HepG2 (cell line): ENCODE measurements around the gene ASB16. TPM values are rescaled to one million over a fixed set of nuclear protein-coding genes. Genes with fewer than 3 reads are reported as not detected.

Source experiments
- ARNT2 ChIP-seq: sonication (generic); formaldehyde crosslinking; IDR thresholded peaks from 2 replicates; pipeline ENCODE4 v1.8.0; 2022; ENCODE audit warnings: mild to moderate bottlenecking, low read depth, missing genetic modification reagents, moderate library complexity
- IKZF5 ChIP-seq: IDR thresholded peaks from 2 replicates; pipeline ENCODE4 v1.6.1; 2018; ENCODE audit warnings: missing genetic modification reagents, mild to moderate bottlenecking, missing compliant biosample characterization
- NR2F2 ChIP-seq: IDR thresholded peaks from 2 replicates; pipeline ENCODE4 v1.6.1; 2012; ENCODE audit warnings: low read depth, inconsistent platforms, borderline replicate concordance
- PITX1 ChIP-seq: sonication (generic); formaldehyde crosslinking; IDR thresholded peaks from 2 replicates; pipeline ENCODE4 v1.5.1; 2020; ENCODE audit warnings: mild to moderate bottlenecking, missing genetic modification reagents
- RBM22 ChIP-seq: fragments of 200-400 bp; formaldehyde crosslinking; optimal IDR thresholded peaks from 2 replicates; pipeline ENCODE3; 2017; ENCODE audit warnings: mild to moderate bottlenecking, low read length, moderate library complexity
- TEAD2 ChIP-seq: sonication (generic); formaldehyde crosslinking; IDR thresholded peaks from 2 replicates; pipeline ENCODE4 v1.9.0; 2021; ENCODE audit warnings: missing genetic modification reagents
- ZFP37 ChIP-seq: sonication (generic); formaldehyde crosslinking; IDR thresholded peaks from 2 replicates; pipeline ENCODE4 v1.4.0; 2020; ENCODE audit warnings: missing genetic modification reagents, borderline replicate concordance
- ZNF331 ChIP-seq: sonication (generic); formaldehyde crosslinking; IDR thresholded peaks from 2 replicates; pipeline ENCODE4 v1.4.0; 2020; ENCODE audit warnings: missing genetic modification reagents
- ZNF430 ChIP-seq: sonication (generic); formaldehyde crosslinking; IDR thresholded peaks from 2 replicates; pipeline ENCODE4 v1.9.0; 2021; ENCODE audit warnings: mild to moderate bottlenecking, missing genetic modification reagents
- ZNF441 ChIP-seq: sonication (generic); formaldehyde crosslinking; IDR thresholded peaks from 2 replicates; pipeline ENCODE4 v1.7.0; 2021; ENCODE audit warnings: missing genetic modification reagents, borderline replicate concordance
- ZNF451 ChIP-seq: sonication (generic); formaldehyde crosslinking; IDR thresholded peaks from 2 replicates; pipeline ENCODE4 v1.5.0; 2020; ENCODE audit warnings: mild to moderate bottlenecking, missing genetic modification reagents
- ZNF501 ChIP-seq: sonication (generic); formaldehyde crosslinking; IDR thresholded peaks from 2 replicates; pipeline ENCODE4 v1.5.1; 2020; ENCODE audit warnings: mild to moderate bottlenecking, moderate library complexity, missing genetic modification reagents
- ZNF547 ChIP-seq: sonication (generic); formaldehyde crosslinking; IDR thresholded peaks from 2 replicates; pipeline ENCODE4 v1.5.1; 2020; ENCODE audit warnings: mild to moderate bottlenecking, missing genetic modification reagents
- ZNF780A ChIP-seq: sonication (generic); formaldehyde crosslinking; IDR thresholded peaks from 2 replicates; pipeline ENCODE4 v1.8.0; 2022; ENCODE audit warnings: mild to moderate bottlenecking, missing genetic modification reagents, moderate library complexity
- ZNF850 ChIP-seq: sonication (generic); formaldehyde crosslinking; conservative IDR thresholded peaks from 2 replicates; pipeline ENCODE4 v1.9.0; 2021; ENCODE audit warnings: mild to moderate bottlenecking, missing genetic modification reagents
- polyA plus RNA-seq, 8 experiments: library from polyadenylated mRNA; depleted of rRNA in 3 of 8; stranded (reverse) in 7 of 8; unstranded in 1 of 8; fragments of >200 nt; fragmentation: Illumina TruSeq in 4 of 8; extraction: Trizol in 4 of 8; gene quantifications; 2 replicates each; pipeline versions ENCODE4 v1.2.1 to v1.2.3, GENCODE V29; 2011 to 2016; ENCODE audit warnings: low read depth in 4 of 8, missing spikeins in 1 of 8, mixed read lengths in 1 of 8; ENCODE audit not compliant: insufficient read depth in 1 of 8
- total RNA-seq, 5 experiments: library from RNA; depleted of rRNA; stranded (reverse); fragments of >200 nt; fragmentation: Illumina TruSeq; extraction: Trizol; gene quantifications; 2 replicates each; pipeline ENCODE4 v1.2.3, GENCODE V29; 2016; ENCODE audit warnings: low read depth in 1 of 5
- TF ChIP-seq, protein P1 (sequence below): IDR thresholded peaks from 2 replicates; pipeline ENCODE4 v1.6.1; 2016; ENCODE audit warnings: mild to moderate bottlenecking, missing biosample characterization, missing genetic modification reagents
- TF ChIP-seq, protein P2 (sequence below): sonication (generic); formaldehyde crosslinking; conservative IDR thresholded peaks from 2 replicates; pipeline ENCODE4 v1.8.0; 2022; ENCODE audit warnings: low read depth, missing genetic modification reagents
- TF ChIP-seq, protein P3 (sequence below): sonication (generic); formaldehyde crosslinking; IDR thresholded peaks from 2 replicates; pipeline ENCODE4 v1.4.0; 2020; ENCODE audit warnings: missing genetic modification reagents
- TF ChIP-seq, protein P4 (sequence below): sonication (generic); formaldehyde crosslinking; conservative IDR thresholded peaks from 2 replicates; pipeline ENCODE4 v1.8.0; 2022; ENCODE audit warnings: missing genetic modification reagents

ASB16 gene
- total and polyA plus RNA-seq, 2 of the 13 experiments (the other 11 are each of a cell fraction or from before 2014, with no cell fraction given) = 0.07 TPM; not detected in 1

- no peak; the same call in 1 of the 2 replicates for TF ChIP-seq IKZF5 (CRISPR knock-in tag)
- no peak for TF ChIP-seq ZNF441
- no peak for TF ChIP-seq ZFP37 (CRISPR knock-in tag)
- TF ChIP-seq, protein P1, sequence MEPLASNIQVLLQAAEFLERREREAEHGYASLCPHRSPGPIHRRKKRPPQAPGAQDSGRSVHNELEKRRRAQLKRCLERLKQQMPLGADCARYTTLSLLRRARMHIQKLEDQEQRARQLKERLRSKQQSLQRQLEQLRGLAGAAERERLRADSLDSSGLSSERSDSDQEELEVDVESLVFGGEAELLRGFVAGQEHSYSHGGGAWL = no peak
- TF ChIP-seq PITX1 (CRISPR knock-in tag) = no peak
- no peak for TF ChIP-seq TEAD2 (CRISPR knock-in tag)
- TF ChIP-seq ZNF331 (CRISPR knock-in tag) = no peak; the same call in 1 of the 2 replicates
- TF ChIP-seq, protein P2, sequence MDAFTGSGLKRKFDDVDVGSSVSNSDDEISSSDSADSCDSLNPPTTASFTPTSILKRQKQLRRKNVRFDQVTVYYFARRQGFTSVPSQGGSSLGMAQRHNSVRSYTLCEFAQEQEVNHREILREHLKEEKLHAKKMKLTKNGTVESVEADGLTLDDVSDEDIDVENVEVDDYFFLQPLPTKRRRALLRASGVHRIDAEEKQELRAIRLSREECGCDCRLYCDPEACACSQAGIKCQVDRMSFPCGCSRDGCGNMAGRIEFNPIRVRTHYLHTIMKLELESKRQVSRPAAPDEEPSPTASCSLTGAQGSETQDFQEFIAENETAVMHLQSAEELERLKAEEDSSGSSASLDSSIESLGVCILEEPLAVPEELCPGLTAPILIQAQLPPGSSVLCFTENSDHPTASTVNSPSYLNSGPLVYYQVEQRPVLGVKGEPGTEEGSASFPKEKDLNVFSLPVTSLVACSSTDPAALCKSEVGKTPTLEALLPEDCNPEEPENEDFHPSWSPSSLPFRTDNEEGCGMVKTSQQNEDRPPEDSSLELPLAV (CRISPR knock-in tag) = no peak
- TF ChIP-seq, protein P3, sequence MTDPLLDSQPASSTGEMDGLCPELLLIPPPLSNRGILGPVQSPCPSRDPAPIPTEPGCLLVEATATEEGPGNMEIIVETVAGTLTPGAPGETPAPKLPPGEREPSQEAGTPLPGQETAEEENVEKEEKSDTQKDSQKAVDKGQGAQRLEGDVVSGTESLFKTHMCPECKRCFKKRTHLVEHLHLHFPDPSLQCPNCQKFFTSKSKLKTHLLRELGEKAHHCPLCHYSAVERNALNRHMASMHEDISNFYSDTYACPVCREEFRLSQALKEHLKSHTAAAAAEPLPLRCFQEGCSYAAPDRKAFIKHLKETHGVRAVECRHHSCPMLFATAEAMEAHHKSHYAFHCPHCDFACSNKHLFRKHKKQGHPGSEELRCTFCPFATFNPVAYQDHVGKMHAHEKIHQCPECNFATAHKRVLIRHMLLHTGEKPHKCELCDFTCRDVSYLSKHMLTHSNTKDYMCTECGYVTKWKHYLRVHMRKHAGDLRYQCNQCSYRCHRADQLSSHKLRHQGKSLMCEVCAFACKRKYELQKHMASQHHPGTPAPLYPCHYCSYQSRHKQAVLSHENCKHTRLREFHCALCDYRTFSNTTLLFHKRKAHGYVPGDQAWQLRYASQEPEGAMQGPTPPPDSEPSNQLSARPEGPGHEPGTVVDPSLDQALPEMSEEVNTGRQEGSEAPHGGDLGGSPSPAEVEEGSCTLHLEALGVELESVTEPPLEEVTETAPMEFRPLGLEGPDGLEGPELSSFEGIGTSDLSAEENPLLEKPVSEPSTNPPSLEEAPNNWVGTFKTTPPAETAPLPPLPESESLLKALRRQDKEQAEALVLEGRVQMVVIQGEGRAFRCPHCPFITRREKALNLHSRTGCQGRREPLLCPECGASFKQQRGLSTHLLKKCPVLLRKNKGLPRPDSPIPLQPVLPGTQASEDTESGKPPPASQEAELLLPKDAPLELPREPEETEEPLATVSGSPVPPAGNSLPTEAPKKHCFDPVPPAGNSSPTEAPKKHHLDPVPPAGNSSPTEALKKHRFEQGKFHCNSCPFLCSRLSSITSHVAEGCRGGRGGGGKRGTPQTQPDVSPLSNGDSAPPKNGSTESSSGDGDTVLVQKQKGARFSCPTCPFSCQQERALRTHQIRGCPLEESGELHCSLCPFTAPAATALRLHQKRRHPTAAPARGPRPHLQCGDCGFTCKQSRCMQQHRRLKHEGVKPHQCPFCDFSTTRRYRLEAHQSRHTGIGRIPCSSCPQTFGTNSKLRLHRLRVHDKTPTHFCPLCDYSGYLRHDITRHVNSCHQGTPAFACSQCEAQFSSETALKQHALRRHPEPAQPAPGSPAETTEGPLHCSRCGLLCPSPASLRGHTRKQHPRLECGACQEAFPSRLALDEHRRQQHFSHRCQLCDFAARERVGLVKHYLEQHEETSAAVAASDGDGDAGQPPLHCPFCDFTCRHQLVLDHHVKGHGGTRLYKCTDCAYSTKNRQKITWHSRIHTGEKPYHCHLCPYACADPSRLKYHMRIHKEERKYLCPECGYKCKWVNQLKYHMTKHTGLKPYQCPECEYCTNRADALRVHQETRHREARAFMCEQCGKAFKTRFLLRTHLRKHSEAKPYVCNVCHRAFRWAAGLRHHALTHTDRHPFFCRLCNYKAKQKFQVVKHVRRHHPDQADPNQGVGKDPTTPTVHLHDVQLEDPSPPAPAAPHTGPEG (CRISPR knock-in tag) = no peak
- TF ChIP-seq RBM22 = no peak
- no peak for TF ChIP-seq ARNT2 (CRISPR knock-in tag)
- TF ChIP-seq ZNF451 (CRISPR knock-in tag) = no peak
- no peak for TF ChIP-seq ZNF430 (CRISPR knock-in tag)
- TF ChIP-seq, protein P4, sequence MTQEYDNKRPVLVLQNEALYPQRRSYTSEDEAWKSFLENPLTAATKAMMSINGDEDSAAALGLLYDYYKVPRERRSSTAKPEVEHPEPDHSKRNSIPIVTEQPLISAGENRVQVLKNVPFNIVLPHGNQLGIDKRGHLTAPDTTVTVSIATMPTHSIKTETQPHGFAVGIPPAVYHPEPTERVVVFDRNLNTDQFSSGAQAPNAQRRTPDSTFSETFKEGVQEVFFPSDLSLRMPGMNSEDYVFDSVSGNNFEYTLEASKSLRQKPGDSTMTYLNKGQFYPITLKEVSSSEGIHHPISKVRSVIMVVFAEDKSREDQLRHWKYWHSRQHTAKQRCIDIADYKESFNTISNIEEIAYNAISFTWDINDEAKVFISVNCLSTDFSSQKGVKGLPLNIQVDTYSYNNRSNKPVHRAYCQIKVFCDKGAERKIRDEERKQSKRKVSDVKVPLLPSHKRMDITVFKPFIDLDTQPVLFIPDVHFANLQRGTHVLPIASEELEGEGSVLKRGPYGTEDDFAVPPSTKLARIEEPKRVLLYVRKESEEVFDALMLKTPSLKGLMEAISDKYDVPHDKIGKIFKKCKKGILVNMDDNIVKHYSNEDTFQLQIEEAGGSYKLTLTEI = no peak
- TF ChIP-seq ZNF501 (CRISPR knock-in tag) = no peak; the same call in 1 of the 2 replicates
- TF ChIP-seq ZNF850 (CRISPR knock-in tag) = no peak
- peak; percentile 32; the same call in 1 of the 2 replicates for TF ChIP-seq NR2F2
- no peak for TF ChIP-seq ZNF547 (CRISPR knock-in tag)
- TF ChIP-seq ZNF780A (CRISPR knock-in tag) = no peak
Observed at GRCh38 chr17:44184212-44184810, 13.8 kb downstream of the ASB16 start (continued).
